H1 (cell line): ENCODE data around the gene CAT. TPM values are rescaled to one million over a fixed set of nuclear protein-coding genes. Genes with fewer than 3 reads are reported as not detected.

ENCODE experiments used
- CTCF ChIA-PET: fragments of 300-600 bp; sonication (Branson Sonifier 250); formaldehyde crosslinking; loops from one replicate; lab custom pipeline; 2021; ENCODE audit not compliant: partially characterized antibody; lab: Charles Lee
- POLR2A ChIA-PET: fragments of 300-600 bp; sonication (Branson Sonifier 250); formaldehyde crosslinking; loops from one replicate; lab custom pipeline; 2021; ENCODE audit warnings: inconsistent platforms; ENCODE audit not compliant: partially characterized antibody; lab: Charles Lee
- DNase-seq, 2 experiments: peaks; one replicate each; pipeline versions ENCODE4 v3.0.0 to v3.0.0-alpha.2; 2010 to 2022; ENCODE audit warnings: low spot score in 2 of 2, low read depth in 1 of 2, mixed read lengths in 1 of 2
- FAIRE-seq: peaks from 2 replicates; lab custom pipeline; 2011; peaks lifted over from hg19 to GRCh38; lab: Jason Lieb, UNC
- H2AFZ ChIP-seq: 2 replicates; pipeline ENCODE4 v1.8.1; 2012; ENCODE audit warnings: low read length, inconsistent platforms
- H2AK5ac ChIP-seq: 2 replicates; pipeline ENCODE4 v1.6.1; 2013; ENCODE audit warnings: low read depth, low read length
- H2BK120ac ChIP-seq: replicated peaks from 2 replicates; pipeline ENCODE3; 2013; ENCODE audit warnings: low read depth, low read length, inconsistent platforms
- H2BK12ac ChIP-seq: 2 replicates; pipeline ENCODE4 v1.6.1; 2013; ENCODE audit warnings: low read depth, low read length
- H2BK15ac ChIP-seq: 2 replicates; pipeline ENCODE4 v1.6.1; 2013; ENCODE audit warnings: low read length
- H2BK20ac ChIP-seq: 2 replicates; pipeline ENCODE4 v1.6.1; 2013; ENCODE audit warnings: low read length
- H2BK5ac ChIP-seq: 2 replicates; pipeline ENCODE4 v1.6.1; 2013; ENCODE audit warnings: low read depth, low read length
- H3K14ac ChIP-seq: 2 replicates; pipeline ENCODE4 v1.6.1; 2013; ENCODE audit warnings: inconsistent platforms; ENCODE audit not compliant: insufficient read length
- H3K18ac ChIP-seq: 2 replicates; pipeline ENCODE4 v1.6.1; 2013; ENCODE audit warnings: low read length; ENCODE audit errors: extremely low read depth
- H3K23ac ChIP-seq: 2 replicates; pipeline ENCODE4 v1.6.1; 2013; ENCODE audit warnings: inconsistent platforms; ENCODE audit not compliant: insufficient read length
- H3K23me2 ChIP-seq: 2 replicates; pipeline ENCODE4 v1.6.1; 2013; ENCODE audit warnings: low read depth, low read length
- H3K27ac ChIP-seq: 2 replicates; pipeline ENCODE4 v1.6.1; 2011; ENCODE audit warnings: low read depth, low read length, inconsistent platforms
- H3K27me3 ChIP-seq, 4 experiments: replicated peaks in 1 of 4; 1 replicate in 1 of 4; 2 replicates in 3 of 4; pipeline versions ENCODE4 v1.6.1 to v1.8.1; 2011 to 2013; ENCODE audit warnings: low read length in 3 of 4, mild to moderate bottlenecking in 3 of 4, inconsistent platforms in 2 of 4, mixed read lengths in 2 of 4, moderate library complexity in 1 of 4; ENCODE audit not compliant: control insufficient read depth in 3 of 4, insufficient read depth in 3 of 4; ENCODE audit errors: extremely low read depth in 1 of 4
- H3K36me3 ChIP-seq, 4 experiments: 2 replicates each; pipeline versions ENCODE4 v1.6.1 to v1.8.1; 2011 to 2013; ENCODE audit warnings: mild to moderate bottlenecking in 4 of 4, low read length in 3 of 4, moderate library complexity in 2 of 4, control low read depth in 1 of 4, inconsistent platforms in 1 of 4; ENCODE audit not compliant: insufficient read depth in 4 of 4, control insufficient read depth in 2 of 4
- H3K4ac ChIP-seq: replicated peaks from 2 replicates; pipeline ENCODE3; 2013; ENCODE audit warnings: low read length, low read depth, mixed read lengths, inconsistent platforms; ENCODE audit not compliant: insufficient read length
- H3K4me1 ChIP-seq, 4 experiments: replicated peaks in 1 of 4; 1 replicate in 1 of 4; 2 replicates in 3 of 4; pipeline versions ENCODE4 v1.6.1 to v1.8.1; 2011 to 2013; ENCODE audit warnings: low read length in 3 of 4, inconsistent platforms in 2 of 4, mixed read lengths in 1 of 4; ENCODE audit not compliant: insufficient read depth in 4 of 4, control insufficient read depth in 3 of 4
- H3K4me2 ChIP-seq, 2 experiments: 2 replicates each; pipeline versions ENCODE4 v1.6.1 to v1.8.1; 2011 to 2013; ENCODE audit warnings: low read depth in 2 of 2, low read length in 2 of 2, control low read depth in 1 of 2, inconsistent platforms in 1 of 2, mild to moderate bottlenecking in 1 of 2; ENCODE audit not compliant: insufficient read depth in 1 of 2
- H3K4me3 ChIP-seq, 4 experiments: fragments of 200-600, 300-600 bp in 1 of 4; sonication (generic), shearing (Covaris generic), sonication (Bioruptor Twin) in 1 of 4; 2 replicates each; pipeline versions ENCODE4 v1.5.1 to v1.8.1; 2011 to 2016; ENCODE audit warnings: low read length in 4 of 4, low read depth in 3 of 4, control low read depth in 2 of 4, inconsistent platforms in 2 of 4, mild to moderate bottlenecking in 2 of 4, mixed read lengths in 1 of 4, moderate library complexity in 1 of 4; ENCODE audit not compliant: insufficient read depth in 2 of 4; ENCODE audit errors: extremely low read depth in 1 of 4
- H3K56ac ChIP-seq: replicated peaks from 2 replicates; pipeline ENCODE3; 2013; ENCODE audit warnings: low read depth, mild to moderate bottlenecking, mixed read lengths, low read length, inconsistent platforms; ENCODE audit not compliant: insufficient read length
- H3K79me1 ChIP-seq: 2 replicates; pipeline ENCODE4 v1.6.1; 2013; ENCODE audit warnings: low read depth, low read length, control low read depth
- H3K79me2 ChIP-seq, 2 experiments: 2 replicates each; pipeline versions ENCODE4 v1.6.1 to v1.8.1; 2012 to 2013; ENCODE audit warnings: low read length in 2 of 2, mild to moderate bottlenecking in 2 of 2, inconsistent platforms in 1 of 2; ENCODE audit not compliant: insufficient read depth in 2 of 2, control insufficient read depth in 1 of 2
- H3K9ac ChIP-seq, 4 experiments: replicated peaks in 1 of 4; 1 replicate in 1 of 4; 2 replicates in 3 of 4; pipeline versions ENCODE4 v1.6.1 to v1.8.1; 2011 to 2013; ENCODE audit warnings: low read depth in 3 of 4, low read length in 3 of 4, control low read depth in 2 of 4, mild to moderate bottlenecking in 2 of 4, moderate library complexity in 2 of 4, inconsistent platforms in 1 of 4; ENCODE audit errors: extremely low read depth in 1 of 4
- H3K9me3 ChIP-seq, 2 experiments: 2 replicates each; pipeline versions ENCODE4 v1.6.1 to v1.8.1; 2012 to 2013; ENCODE audit warnings: mild to moderate bottlenecking in 2 of 2, moderate library complexity in 2 of 2, control low read depth in 1 of 2, inconsistent platforms in 1 of 2, low read depth in 1 of 2, low read length in 1 of 2, mixed read lengths in 1 of 2; ENCODE audit not compliant: insufficient read depth in 2 of 2
- H4K20me1 ChIP-seq, 2 experiments: replicated peaks in 1 of 2; 2 replicates each; pipeline versions ENCODE3 to v1.8.1; 2011 to 2013; ENCODE audit warnings: inconsistent platforms in 2 of 2, low read length in 2 of 2, mild to moderate bottlenecking in 1 of 2; ENCODE audit not compliant: insufficient read depth in 2 of 2, control insufficient read depth in 1 of 2
- H4K5ac ChIP-seq: 2 replicates; pipeline ENCODE4 v1.6.1; 2013; ENCODE audit warnings: low read length, low read depth, mixed read lengths, inconsistent platforms; ENCODE audit not compliant: insufficient read length
- H4K8ac ChIP-seq: 2 replicates; pipeline ENCODE4 v1.8.0; 2013; ENCODE audit warnings: mild to moderate bottlenecking, moderate library complexity, low read length, inconsistent platforms; ENCODE audit not compliant: insufficient read depth; ENCODE audit errors: extremely low read depth
- H4K91ac ChIP-seq: replicated peaks from 2 replicates; pipeline ENCODE3; 2013; ENCODE audit warnings: low read length, mixed read lengths, inconsistent platforms; ENCODE audit not compliant: insufficient read length
- CEBPB ChIP-seq: IDR thresholded peaks from 2 replicates; pipeline ENCODE4 v1.6.1; 2012; ENCODE audit warnings: low read depth, low read length
- CHD1 ChIP-seq: IDR thresholded peaks from 2 replicates; pipeline ENCODE4 v1.6.1; 2012; ENCODE audit warnings: low read depth, low read length, improper control_type of control experiment
- EZH2 ChIP-seq: fragments of 200-600 bp; sonication (generic); IDR thresholded peaks from 2 replicates; pipeline ENCODE4 v1.7.1; 2012; ENCODE audit warnings: low read depth, mild to moderate bottlenecking, moderate library complexity, low read length, inconsistent platforms; ENCODE audit not compliant: severe bottlenecking
- POU5F1 ChIP-seq: IDR thresholded peaks from 2 replicates; pipeline ENCODE4 v1.6.1; 2011; ENCODE audit warnings: low read depth, mild to moderate bottlenecking, low read length, moderate library complexity
- RXRA ChIP-seq: IDR thresholded peaks from 2 replicates; pipeline ENCODE4 v1.6.1; 2011; ENCODE audit warnings: low read depth, mild to moderate bottlenecking, low read length, moderate library complexity; ENCODE audit not compliant: insufficient read depth
- SAP30 ChIP-seq: fragments of 300-600 bp; sonication (generic); IDR thresholded peaks from 2 replicates; pipeline ENCODE4 v1.7.1; 2012; ENCODE audit warnings: low read length, moderate library complexity, mild to moderate bottlenecking, inconsistent platforms; ENCODE audit not compliant: insufficient read depth, insufficient replicate concordance
- WGBS, 2 experiments: shearing (Covaris generic) in 1 of 2; methylation state at CpG; one replicate each; pipeline versions ENCODE4 v1.1.6 to v1.1.7; 2013 to 2015; ENCODE audit warnings: low lambda C conversion rate in 2 of 2, mixed read lengths in 2 of 2, inconsistent platforms in 1 of 2, low coverage in 1 of 2, missing lambda C conversion rate in 1 of 2; ENCODE audit not compliant: insufficient replicate concordance in 2 of 2, insufficient coverage in 1 of 2, insufficient read length in 1 of 2; ENCODE audit errors: extremely low coverage in 1 of 2, missing lambda C conversion rate in 1 of 2; 5-methylcytosine and 5-hydroxymethylcytosine counted together
- polyA plus RNA-seq, 7 experiments: library from polyadenylated mRNA; depleted of rRNA in 3 of 7; stranded (reverse) in 5 of 7; unstranded in 2 of 7; fragments of >200 nt in 5 of 7; fragments of 200-250 nt in 2 of 7; gene quantifications; 1 replicate in 5 of 7; 2 replicates in 1 of 7; 4 replicates in 1 of 7; pipeline versions ENCODE4 v1.2.1 to v1.2.3, GENCODE V29; 2011 to 2013; ENCODE audit warnings: missing spikeins in 2 of 7, mixed read lengths in 2 of 7
- total RNA-seq: library from RNA; stranded (reverse); fragmentation: NEBNext Ultra II Directional; extraction: Animal tissue kit (Norgen Biotek cat#: 25700); gene quantifications from 2 replicates; pipeline ENCODE4 v1.2.1, GENCODE V29; 2021
- TF ChIP-seq, protein P1 (sequence below): IDR thresholded peaks from 2 replicates; pipeline ENCODE4 v1.6.1; 2011; ENCODE audit warnings: low read length, improper control_type of control experiment

Gene CAT
- total and polyA plus RNA-seq, 2 of the 8 experiments (the other 6 are each of a cell fraction or from before 2014, with no cell fraction given): 9.6 to 15.0 TPM

DNA sequence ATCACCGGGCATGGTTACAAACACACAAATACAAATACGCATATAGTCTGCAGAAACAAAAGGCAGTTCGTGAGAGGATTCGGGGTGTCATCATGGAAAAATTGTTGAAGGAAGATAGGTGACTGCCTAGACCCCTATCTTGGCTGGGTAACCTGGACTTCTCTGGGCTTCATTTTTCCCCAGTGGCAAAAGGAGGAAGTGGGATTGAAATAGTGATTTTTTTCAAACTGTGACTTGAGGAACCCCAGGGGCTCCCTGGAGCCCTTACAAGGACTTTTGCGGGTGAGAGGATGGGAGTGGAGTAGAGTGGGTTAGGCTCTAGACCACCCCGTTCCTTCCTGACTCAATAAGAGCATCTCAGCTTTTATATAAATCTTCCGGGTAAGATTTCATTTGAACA, 75.9 kb downstream of the CAT start:
- CTCF ChIA-PET: interaction anchor here (0.6 to 5.5 kb wide), 11 partner anchors 10 to 879 kb away, joined by 3 to 72 read pairs (median 10); no protein-coding TSS in a partner anchor
- Histone ChIP-seq H2AFZ (no peak overlapping the region), H2BK15ac (no peak overlapping the region)

More for the DNA sequence above, 75.9 kb downstream of the CAT start:
- Histone ChIP-seq H3K14ac (no peak overlapping the region), H3K9ac (no peak overlapping the region), H2AK5ac (no peak overlapping the region), H3K9me3 (no peaks in the 10 kb centered on the region), H4K5ac (no peak overlapping the region), H2BK12ac (no peak overlapping the region), H2BK20ac (no peak overlapping the region), H4K20me1 (no peaks in the 10 kb centered on the region), H3K79me1 (no peaks in the 10 kb centered on the region), H3K23me2 (no peaks in the 10 kb centered on the region), H3K36me3 (no peaks in the 10 kb centered on the region), H2BK120ac (no peak overlapping the region), H3K23ac (no peak overlapping the region), H2BK5ac (no peak overlapping the region), H3K4me2 (no peak overlapping the region), H3K18ac (no peak overlapping the region), H3K79me2 (no peaks in the 10 kb centered on the region)
- DNase-seq: no peak
- POLR2A ChIA-PET: no interaction called here
- WGBS, 2 experiments: 89% methylated on average over 7 of the region's 7 CpGs; no CpG with 5 or more reads in 1 of the 2 experiments
- TF ChIP-seq, protein P1, sequence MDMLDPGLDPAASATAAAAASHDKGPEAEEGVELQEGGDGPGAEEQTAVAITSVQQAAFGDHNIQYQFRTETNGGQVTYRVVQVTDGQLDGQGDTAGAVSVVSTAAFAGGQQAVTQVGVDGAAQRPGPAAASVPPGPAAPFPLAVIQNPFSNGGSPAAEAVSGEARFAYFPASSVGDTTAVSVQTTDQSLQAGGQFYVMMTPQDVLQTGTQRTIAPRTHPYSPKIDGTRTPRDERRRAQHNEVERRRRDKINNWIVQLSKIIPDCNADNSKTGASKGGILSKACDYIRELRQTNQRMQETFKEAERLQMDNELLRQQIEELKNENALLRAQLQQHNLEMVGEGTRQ: no peak
- no peak for TF ChIP-seq CEBPB
- TF ChIP-seq RXRA: no peak
- TF ChIP-seq CHD1: no peak
- no peak for TF ChIP-seq EZH2
- no peak for TF ChIP-seq SAP30
- no peak for TF ChIP-seq POU5F1
- TF ChIP-seq, all 59 proteins: peak for 0
- peaks cover 0 to 9% (median 5%) of the 10 kb centered on the region in 4 experiments; a peak in 4 of 7 replicates for H3K4me1 ChIP-seq
- no peak overlapping the region for H3K56ac ChIP-seq
- no peak overlapping the region for H3K27ac ChIP-seq
- H4K91ac ChIP-seq: no peak overlapping the region
- no peaks in the 10 kb centered on the region for H3K27me3 ChIP-seq
- no peak overlapping the region for H4K8ac ChIP-seq
- FAIRE-seq: no peak
- H3K4me3 ChIP-seq: no peak overlapping the region
- H3K4ac ChIP-seq: no peak overlapping the region
